Ammon's horn (tissue), 1 donor: Measurements from ENCODE around the gene SMARCD1.
A peak's percentile ranks its signal among the peaks of the same experiment; 100 is the strongest.

Experiments
- DNase-seq: peaks from one replicate; pipeline ENCODE4 v3.0.0-alpha.2; 2016; ENCODE audit warnings: low spot score

Gene SMARCD1

DNA sequence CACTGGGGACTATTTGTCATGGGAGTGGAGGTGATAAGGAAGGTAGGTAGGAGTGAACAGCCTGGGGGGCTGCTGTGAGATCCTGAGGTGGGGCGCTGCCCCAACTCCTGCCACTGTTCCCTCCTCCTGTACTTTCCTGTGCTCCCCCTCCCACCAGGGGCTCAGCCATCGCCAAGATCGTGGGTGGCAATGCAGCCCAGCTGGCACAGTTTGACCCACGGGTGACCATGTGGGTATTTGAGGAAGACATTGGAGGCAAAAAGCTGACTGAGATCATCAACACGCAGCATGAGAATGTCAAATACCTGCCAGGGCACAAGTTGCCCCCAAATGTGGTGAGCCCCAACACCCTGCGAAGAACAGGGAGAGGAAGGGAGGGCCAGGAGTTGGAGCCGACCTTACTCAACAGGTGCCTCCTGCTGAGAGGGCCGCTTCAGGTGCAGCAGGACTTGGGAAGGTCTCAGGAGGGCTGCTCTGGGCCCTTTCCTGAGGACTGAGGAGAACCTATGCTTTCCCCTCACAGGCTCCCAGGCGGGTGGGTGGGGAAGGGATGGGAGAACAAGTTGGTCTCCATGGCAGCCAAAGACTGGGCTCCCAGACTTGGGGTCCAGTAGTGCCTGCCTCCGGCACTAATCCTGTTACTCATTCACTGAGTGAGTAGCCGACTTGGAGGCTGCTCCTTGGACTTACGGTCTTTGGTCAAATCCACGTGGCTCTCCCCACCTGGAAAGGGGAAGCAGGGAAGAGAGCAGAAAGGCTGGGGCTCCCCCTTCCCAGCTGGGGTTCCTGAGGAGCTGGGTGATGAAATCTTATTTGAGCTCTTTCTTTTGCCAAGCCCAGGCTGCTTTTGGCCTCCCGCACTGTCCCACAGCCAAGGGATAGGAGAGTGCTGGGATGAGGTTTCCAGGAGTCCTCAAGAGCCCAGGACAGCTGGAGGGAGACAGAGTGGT lies 19.6 kb downstream of the SMARCD1 start:
- DNase-seq, result no peak

DNA sequence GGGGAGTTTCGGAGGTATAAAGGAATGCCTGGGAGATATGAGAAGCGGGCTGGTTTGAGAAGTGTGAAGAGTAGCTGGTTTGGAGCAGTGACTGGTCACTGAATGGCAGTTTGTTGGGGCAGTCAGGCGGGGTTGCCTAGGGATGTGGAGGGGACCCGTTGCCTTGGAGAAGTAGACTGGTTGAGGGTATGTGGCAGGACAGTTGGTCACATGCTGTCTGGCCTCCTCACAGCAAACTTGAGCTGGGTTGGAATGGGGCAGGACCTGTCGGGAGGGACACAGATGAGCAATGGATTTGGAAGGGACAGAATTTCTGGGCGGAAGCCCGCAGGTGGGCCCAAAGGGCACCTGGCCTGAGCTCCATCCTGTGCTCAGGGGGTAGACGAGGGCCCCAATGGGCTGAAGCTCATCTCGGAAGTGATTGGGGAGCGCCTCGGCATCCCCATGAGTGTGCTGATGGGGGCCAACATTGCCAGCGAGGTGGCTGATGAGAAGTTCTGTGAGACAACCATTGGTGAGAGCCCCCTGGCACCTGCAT lies 20.8 kb downstream of the SMARCD1 start:
- no peak for DNase-seq

DNA sequence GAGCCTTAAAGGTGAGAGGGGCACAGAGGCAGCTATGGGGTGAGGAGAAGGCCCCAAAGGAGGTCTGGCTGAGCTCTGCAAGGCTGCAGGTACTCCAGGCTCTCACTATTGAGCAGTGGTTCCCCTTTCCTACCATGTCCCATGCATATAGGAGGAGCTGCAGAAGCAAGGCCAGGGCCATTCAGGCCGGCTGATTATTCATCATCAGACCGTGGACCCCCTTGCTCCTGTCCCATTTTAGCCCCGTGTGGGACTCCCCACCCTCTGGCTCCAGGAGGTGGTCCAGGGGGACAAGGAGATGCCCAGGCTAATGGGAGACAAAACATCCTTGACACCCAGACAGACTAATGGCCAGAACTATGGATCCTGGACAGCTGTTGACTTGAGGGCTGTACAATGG lies 21.8 kb downstream of the SMARCD1 start:
- no peak for DNase-seq

DNA sequence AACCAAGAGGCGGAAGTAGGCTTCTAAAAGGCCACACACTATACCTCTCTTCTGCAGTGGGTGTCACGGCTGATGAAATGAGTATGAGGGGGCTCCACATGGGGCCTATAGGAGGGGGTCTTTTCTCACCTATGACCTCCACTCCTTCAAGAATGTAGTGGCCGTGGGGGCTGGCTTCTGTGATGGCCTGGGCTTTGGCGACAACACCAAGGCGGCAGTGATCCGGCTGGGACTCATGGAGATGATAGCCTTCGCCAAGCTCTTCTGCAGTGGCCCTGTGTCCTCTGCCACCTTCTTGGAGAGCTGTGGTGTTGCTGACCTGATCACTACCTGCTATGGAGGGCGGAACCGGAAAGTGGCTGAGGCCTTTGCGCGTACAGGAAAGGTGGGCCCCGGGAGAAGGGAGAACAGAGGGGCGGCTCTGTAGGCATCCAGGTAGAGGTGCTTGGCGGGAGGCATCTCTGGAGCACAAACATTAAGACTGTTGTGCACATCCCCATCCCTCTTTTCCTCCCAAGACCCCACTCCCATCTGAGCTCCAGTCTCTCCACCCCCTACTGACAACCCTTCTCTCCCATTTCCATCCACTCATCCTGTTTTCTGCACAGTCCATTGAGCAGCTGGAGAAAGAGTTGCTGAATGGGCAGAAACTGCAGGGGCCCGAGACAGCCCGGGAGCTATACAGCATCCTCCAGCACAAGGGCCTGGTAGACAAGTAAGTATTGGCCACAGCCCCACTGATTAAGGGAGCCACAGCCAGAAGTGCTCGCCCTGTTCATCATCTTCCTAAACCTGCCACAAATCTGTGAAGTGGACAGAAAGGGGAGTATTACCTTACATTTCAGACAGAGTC lies 22.5 kb downstream of the SMARCD1 start:
- no peak for DNase-seq

DNA sequence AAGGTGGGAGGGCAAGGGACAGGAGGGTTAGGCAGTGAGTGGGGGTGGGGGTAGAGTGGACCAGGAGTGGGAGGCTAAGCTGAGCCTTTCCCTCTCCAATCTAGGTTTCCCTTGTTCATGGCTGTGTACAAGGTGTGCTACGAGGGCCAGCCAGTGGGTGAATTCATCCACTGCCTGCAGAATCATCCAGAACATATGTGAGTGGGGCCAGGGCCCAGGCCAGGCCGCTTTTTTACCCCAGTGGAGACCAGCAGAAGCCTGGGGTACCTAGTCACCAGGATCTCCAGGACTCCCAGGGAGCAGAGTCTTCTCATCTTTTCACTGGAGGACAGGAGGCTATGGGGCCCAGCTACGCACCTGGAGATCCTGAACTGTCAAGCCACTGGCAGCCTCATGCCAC lies 24.2 kb downstream of the SMARCD1 start:
- DNase-seq, result no peak

DNA sequence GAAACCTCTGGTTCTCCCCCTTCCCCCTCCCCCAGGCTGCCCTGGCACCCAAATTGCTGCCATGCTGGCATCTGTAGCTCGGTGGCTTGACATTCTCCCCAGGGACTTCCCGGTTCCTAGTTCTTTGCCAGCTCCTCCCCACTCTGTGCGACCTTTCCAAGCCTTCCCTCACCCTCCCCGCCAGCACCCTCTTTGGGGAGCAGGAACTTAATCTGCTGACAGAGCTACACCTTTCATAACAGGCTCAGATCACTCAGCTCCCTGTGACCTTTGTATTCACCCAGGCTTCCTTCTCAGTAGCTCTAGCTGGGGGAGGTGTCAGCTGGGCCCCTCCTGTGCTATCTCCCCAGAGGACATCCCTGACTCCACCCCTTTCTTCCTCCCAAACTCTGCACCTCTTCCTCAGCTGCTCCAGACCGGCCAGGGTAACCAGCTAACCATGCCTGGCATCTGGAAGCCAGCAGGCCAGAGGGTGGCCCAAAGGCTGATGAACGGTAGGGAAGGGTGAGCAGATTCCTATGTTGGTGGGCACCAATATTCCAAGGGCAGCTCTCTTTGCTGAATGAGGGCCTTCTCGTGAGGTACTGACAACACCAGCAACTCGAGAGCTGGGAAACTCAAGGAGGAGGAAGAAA lies 25.1 kb downstream of the SMARCD1 start:
- no peak for DNase-seq

DNA sequence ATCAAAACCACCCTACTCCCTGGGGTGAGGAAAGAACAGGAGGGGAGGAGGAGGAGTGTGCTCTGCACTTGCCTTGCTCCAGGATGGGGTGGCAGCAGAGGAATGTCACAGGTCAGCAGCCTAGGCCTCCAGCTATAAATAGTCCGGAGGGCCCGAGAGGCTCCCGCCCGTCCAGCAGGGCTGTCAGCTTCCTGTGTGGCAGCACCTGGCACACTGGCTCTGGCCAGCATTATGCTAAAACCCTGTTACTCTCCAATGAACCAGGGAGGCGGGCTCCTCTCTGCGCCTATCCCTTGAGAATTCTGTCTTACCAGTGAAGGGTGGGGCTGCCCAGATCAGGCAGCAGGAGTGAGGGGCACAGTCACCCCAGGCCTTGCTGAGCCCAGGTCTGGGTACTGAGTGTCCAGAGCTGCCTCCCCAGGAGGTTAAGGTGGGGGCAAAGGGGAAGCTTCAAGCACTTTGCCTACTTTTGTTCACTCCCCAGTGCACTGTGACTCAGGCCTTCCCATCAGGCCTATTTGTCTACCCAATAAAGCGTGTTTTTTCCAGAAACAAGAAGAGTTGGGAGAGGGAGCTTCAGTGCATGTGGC lies 25.7 kb downstream of the SMARCD1 start:
- no peak for DNase-seq

DNA sequence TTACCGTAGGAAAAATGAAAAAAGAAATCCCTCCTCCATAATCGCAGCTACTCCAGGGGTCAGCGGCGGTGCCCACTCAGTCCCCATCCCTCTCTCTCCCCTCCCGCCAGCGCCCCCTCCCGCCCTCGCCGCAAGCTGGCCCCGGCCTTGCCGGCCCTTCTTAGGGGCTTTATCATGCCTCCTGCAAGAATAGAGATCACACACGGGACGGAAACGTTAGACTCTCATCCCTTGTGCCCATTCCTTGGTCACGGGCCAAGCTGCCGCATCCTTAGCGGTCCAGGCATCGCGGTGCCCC lies 26.2 kb downstream of the SMARCD1 start:
- no peak for DNase-seq

DNA sequence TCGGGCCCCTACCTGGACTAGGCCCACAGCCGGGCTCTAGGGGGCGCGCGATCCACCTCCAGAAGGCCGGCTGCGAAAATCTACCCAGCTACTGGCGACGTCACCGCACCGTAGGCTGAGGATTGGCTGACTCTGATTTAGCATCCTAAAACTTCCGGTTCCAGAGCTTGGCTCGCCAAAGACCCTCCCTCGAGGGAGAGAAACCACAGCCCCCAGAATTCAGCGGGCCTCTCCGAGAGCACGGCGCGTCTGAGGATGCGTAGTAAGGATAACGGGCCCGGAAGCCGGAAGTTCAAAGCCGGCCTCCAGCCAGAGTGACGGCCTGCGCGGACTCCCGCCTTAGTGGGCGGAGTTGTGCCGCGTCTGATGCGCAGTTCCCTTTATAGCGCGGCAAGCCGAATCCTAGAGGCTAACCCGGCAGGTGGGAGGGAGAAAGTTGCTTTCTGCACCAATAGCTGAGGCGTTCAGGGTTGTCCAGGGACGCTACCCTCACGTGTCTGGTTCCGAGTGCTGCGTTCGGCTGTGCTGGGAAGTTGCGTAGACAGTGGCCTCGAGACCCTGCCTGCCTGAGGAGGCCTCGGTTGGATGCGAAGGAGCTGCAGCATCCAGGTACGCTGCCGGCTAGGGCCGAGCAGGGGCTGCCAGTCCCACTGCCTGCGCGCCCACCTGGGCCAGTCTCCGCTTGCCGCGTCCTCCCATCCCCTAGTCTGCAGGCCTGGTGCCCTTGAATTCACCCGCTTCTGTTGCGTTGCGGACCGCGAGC lies 26.7 kb downstream of the SMARCD1 start, which contains the start of gene COX14:
Gene COX14 (plus strand): TSS at position 544 of the 763 bp plus-strand sequence. CDS start 7,808 bp downstream, outside the sequence.
- peak; percentile 99 for DNase-seq

DNA sequence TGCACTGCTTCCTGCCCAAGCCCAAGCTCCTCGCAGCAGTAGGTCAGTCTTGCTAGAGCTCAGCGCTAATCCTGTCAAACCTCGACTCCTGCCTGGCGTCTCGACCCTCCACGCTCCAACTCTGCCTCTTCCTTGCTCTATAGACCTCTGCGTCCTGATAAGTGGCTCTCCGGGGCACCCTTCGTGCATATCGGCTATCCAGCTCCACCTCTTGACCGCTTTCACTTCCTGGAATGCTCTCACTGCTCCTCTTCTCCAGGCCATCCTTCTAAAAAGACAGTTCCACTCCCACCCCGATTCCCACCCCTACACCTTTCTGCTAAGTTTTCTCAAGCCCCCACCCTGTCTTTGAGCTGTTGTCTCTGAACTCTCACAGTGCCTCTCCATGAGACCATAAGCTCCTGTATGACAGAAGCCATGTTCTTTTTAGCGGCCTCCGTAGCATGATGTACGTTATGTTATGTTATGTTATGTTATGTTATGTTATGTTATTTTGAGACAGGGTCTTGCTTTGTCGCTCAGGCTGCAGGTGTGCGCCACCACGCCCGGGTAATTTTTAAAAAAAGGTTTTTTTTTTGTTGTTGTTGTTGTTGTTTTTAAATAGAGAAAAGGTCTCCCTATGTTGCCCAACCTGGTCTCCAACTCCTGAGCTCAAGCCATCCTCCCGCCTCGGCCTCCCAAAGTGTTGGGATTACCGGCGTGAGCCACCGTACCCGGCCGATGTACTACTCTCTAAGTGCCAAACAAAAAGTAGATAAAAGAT lies 27.5 kb downstream of the SMARCD1 start:
- no peak for DNase-seq

DNA sequence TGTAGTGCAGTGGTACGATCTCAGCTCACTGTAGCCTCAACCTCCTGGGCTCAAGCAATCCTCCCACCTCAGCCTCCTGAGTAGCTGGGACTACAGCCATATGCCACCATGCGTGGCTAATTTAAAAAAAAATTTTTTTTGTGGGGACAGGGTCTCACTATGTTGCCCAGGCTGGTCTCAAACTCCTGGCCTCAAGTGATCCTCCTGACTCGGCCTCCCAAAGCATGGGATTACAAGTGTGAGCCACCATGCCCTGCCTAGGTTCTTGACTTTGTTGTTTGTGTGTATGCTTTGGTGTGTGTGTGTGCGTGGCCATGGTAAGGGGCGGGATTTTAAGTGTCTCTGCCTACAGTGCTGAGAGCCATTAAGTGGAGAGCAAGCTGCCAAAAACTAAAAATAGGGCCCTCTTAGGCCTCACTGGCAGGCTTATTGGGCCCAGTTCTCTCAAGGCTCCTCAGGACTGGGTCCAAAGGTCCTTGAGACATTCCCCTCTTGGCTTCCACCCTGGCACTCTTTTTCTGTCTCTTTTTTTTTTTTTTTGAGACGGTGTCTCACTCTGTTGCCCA lies 32.0 kb downstream of the SMARCD1 start:
- no peak for DNase-seq

DNA sequence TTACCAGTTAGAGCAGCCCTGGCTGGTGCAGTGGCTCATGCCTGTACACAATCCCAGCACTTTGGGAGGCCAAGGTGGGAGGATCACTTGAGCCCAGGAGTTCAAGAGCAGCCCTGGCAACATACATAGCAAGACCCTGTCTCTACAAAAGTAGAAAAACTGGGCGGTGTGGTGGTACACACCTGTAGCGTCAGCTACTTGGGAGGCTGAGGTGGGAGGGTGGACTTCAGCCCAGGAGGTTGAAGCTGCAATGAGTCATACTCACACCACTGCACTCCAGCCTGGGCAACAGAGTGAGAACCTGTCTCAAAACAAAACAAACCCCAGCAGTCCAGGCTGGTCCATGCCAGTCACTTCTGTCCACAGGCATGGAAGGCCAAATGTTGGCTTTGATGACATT lies 34.2 kb downstream of the SMARCD1 start:
- no peak for DNase-seq

DNA sequence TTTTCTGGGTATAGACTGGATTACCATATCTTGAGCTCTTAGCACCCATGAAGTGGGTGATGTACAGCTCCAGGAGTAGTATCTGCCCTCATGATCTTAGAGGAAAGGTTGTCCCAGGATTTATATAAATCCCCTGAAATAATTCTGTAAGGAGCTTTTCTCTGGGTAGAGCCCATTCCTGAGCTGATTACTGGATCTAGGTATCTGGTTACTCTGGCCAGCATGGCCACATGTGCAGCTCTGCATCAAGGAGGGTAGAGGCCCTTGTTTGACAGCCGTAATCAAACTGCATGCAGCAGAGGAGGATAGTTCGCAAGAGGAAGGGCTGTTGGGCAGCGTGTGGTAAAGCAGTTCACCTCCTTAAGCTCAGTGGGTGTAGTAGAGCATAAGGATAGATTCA lies 35.4 kb downstream of the SMARCD1 start:
- DNase-seq, result no peak

DNA sequence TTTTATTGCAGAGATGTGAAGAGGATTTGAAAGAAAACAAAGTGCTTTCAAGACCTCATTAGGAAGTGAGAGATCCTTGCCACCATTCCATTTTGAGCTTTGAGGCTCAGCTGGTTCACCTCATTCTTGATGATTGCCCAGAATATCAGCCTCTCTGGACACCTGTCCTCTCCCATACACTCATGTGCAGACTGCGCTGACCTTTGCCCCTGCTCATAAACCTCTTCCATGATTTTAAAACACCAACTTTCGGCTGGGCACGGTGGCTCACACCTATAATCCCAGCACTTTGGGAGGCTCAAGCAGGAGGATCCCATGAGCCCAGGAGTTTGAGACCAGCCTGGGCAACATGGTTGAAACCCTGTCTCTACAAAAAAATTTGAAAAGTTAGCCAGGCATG lies 35.8 kb downstream of the SMARCD1 start:
- DNase-seq, result no peak

DNA sequence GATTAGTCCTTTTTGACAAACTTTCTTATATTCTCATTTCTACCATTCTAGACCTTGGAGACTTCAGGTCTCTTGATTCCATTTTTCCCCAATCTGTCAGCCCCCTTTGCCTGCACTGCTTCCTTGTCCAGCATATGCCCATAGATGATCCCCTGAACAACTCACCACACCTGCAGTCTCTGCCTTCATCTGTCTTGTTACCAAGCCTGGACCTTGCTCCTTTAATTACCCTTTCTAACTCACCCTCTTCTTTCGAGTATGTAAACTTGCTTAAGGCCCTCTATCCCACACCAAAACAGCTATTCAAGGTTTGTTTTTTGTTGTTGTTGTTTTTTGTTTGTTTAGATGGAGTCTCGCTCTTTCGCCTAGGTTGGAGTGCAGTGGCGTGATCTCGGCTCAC lies 36.5 kb downstream of the SMARCD1 start:
- DNase-seq, result no peak

DNA sequence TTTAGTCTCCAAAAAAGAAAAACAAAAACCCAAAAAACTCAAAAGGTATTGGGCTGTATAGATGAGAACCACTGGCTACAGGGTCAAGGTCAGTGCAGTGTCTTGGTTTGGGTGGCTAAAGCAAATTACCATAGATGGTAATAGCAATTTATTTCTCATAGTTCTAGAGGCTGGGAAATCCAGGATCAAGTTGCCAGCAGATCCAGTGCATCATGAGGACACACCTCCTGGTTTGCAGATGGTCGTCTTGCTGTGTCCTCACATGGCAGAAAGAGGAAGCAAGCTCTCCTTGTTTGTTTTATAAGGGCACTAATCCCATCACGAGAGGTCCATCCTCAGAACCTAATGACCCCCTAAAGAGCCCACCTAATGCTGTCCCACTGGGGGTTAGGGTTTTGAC lies 38.1 kb downstream of the SMARCD1 start:
- no peak for DNase-seq

DNA sequence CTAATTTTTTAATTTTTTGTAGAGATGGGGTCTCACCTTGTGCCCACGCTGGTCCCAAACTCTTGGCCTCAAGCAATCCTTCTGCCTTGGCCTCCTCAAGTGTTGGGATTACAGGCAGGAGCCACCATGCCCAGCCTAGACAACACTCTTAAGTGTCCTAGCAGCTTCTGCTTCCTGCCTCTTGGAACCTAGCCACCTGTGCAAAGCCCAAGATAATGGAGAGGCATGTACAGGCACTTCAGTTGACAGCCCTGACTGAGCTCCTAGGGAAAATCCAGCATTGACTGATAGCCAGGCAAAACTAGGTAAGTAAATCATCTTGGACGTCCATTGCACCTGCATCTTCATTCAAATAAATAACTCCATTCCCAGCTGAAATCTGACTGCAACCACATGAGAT lies 42.4 kb downstream of the SMARCD1 start:
- DNase-seq, result no peak

DNA sequence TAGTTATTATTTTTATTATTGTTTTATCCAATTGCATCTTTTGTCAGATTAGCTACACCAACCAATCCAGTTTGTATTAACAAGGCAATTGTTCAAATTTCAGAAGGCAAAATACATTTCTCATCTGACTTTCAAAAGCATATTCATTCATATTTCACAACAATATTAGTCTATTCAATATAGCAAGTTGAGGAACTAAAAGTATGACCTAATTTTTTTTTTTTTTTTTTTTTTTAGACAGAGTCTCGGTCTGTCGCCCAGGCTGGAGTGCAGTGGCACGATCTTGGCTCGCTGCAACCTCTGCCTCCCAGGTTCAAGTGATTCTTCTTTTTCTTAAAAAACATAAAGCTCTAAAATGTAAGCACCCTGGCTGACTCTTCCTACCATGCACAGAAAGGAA lies 44.1 kb downstream of the SMARCD1 start:
- no peak for DNase-seq

DNA sequence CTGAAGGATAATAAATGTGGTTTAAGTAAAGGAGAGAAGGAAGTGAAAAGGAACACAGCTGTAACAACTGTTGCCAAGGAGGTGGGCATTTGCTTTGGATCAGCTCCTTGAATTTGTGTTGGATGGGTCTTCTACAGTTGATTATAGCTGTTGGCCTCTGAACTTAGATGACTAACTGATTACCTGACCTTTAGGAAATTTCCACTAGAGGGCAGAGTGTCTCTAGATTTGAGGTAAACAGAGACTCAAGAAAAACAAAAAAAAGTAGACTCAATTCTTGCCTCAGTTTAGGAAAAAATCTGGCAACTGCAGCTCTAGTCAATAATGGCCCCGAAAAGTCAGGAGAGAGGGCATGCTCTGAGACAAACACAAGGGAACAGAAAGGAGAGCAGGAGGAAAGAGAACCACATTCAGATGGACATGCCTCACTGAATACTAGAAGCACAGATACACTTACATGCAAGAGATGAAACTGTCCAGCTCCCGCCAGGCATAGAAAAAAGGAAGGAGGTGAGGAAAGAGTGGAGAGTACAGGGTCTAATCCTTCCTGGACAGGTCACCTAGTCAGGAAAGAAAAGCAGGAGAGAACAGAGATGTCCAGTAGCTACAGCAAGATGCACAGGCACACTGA lies 47.5 kb downstream of the SMARCD1 start:
- peak; percentile 49 for DNase-seq

DNA sequence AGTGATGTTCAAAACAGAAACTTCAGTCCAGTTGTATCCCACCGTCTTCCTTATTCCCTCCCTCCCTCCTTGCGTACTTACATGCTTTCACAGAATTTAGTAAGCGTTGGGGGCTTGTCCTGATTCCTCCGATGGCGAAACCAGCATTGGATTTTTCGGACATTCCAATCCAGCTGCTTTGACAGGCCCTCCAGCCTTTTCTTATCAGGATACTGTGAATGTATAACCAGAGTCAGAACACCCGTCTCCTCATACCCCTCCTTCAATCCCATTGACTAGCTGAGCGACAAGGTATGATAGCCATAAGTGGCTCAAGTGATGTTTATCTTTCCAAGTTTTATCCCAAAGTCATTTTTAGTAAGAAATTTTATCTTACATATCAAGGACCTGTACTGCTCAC lies 57.9 kb downstream of the SMARCD1 start:
- no peak for DNase-seq
